Measurements from ENCODE around the gene RPL13A.

- no peak for TF ChIP-seq CTCF (IDR thresholded peaks at IDR 0.05)
- no peak for TF ChIP-seq POLR2A (IDR thresholded peaks at IDR 0.05)
- no peak for TF ChIP-seq POLR2AphosphoS5 (IDR thresholded peaks at IDR 0.05)
These were observed 45.5 kb upstream of the RPL13A start for GRCh38 chr19:49441960-49442350.

All from prostate gland (tissue), 2 donors.